Peyer's patch (tissue), 4 donors: ENCODE results near the gene DPF3. TPM values are rescaled to one million over a fixed set of nuclear protein-coding genes. Genes with fewer than 3 reads are reported as not detected.

Experiments used
- DNase-seq, 3 donors: peaks; one replicate each; pipeline ENCODE4 v3.0.0-alpha.2; 2017 to 2019
- H3K27ac ChIP-seq, 4 donors: fragments of 200-600 bp; sonication (generic); one replicate each; pipeline ENCODE4 v1.5.1; 2016 to 2019
- H3K27me3 ChIP-seq, 2 donors: fragments of 200-600 bp; sonication (generic); one replicate each; pipeline ENCODE4 v1.5.1; 2019
- H3K36me3 ChIP-seq, 3 donors: fragments of 200-600 bp; sonication (generic); one replicate each; pipeline ENCODE4 v1.5.1; 2016 to 2019
- H3K4me1 ChIP-seq, 4 donors: fragments of 200-600 bp; sonication (generic); one replicate each; pipeline ENCODE4 v1.5.1; 2016 to 2019
- H3K4me3 ChIP-seq, 4 donors: fragments of 200-600 bp; sonication (generic); 1 replicate in 3 of 4; 2 replicates in 1 of 4; pipeline ENCODE4 v1.5.1; 2016 to 2019; ENCODE audit warnings: mild to moderate bottlenecking in 1 of 4
- H3K9me3 ChIP-seq, 4 donors: fragments of 200-600 bp; sonication (generic); one replicate each; pipeline ENCODE4 v1.5.1; 2016 to 2019; ENCODE audit warnings: mild to moderate bottlenecking in 1 of 4
- POLR2A ChIP-seq, 2 donors: fragments of 450-650 bp; IDR thresholded peaks; one replicate each; pipeline ENCODE4 v1.5.1; 2017; ENCODE audit warnings: antibody characterized with exemption in 2 of 2, mild to moderate bottlenecking in 2 of 2, moderate library complexity in 2 of 2
- total RNA-seq, 4 donors: library from RNA; depleted of rRNA; stranded (reverse); fragments of >200 nt; gene quantifications; one replicate each; pipeline ENCODE4 v1.1.0, GENCODE V29; 2016
- TF ChIP-seq, protein P1 (sequence below), 6 experiments: fragments of 450-650 bp in 4 of 6; fragments of 200-600 bp in 2 of 6; sonication (generic) in 1 of 6; IDR thresholded peaks; one replicate each; pipeline ENCODE4 v1.5.1; 2017 to 2019; ENCODE audit warnings: antibody characterized with exemption in 6 of 6, mild to moderate bottlenecking in 3 of 6, moderate library complexity in 1 of 6

DPF3 gene
- total RNA-seq, 4 donors from 2014 or later: 10.7 to 25.6 (median 17.9) TPM

DNA sequence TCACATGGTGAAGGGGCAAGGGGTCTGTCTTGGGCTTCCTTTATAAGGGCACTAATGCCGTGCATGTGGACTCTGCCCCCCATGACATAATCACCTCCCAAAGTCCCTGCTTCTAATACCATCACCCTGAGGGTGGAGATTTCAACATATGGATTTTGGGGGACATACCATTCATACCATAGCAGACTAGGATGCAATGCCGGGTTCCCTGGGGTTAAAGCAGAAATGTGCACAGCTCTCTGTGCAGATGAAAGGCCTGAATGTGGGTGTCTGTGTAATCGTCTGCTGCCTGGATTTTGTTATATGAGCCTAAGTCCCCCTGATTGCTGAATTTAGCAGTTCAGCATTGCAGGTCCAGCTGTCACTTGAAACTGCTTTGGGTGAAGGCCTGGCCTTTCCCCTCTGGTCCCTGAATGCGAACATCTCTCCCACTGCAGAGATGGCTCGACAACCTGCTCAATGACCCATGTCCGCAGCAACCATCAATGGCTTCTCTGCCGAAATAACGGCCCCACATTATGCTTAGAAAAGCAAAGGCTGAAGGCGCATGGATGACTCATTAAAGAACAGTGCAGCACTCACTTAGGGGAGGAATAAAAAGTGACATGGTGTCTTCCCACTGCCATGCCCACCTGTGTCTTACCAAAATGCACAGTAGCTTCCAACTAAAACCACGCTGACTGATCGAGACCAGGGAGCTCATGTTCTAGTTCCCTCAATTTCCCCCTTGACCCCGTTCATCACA, 286.3 kb downstream of the DPF3 start:
- DNase-seq: no peak
- H3K4me1 ChIP-seq: no peaks in the 10 kb centered on the region
- TF ChIP-seq, protein P1, sequence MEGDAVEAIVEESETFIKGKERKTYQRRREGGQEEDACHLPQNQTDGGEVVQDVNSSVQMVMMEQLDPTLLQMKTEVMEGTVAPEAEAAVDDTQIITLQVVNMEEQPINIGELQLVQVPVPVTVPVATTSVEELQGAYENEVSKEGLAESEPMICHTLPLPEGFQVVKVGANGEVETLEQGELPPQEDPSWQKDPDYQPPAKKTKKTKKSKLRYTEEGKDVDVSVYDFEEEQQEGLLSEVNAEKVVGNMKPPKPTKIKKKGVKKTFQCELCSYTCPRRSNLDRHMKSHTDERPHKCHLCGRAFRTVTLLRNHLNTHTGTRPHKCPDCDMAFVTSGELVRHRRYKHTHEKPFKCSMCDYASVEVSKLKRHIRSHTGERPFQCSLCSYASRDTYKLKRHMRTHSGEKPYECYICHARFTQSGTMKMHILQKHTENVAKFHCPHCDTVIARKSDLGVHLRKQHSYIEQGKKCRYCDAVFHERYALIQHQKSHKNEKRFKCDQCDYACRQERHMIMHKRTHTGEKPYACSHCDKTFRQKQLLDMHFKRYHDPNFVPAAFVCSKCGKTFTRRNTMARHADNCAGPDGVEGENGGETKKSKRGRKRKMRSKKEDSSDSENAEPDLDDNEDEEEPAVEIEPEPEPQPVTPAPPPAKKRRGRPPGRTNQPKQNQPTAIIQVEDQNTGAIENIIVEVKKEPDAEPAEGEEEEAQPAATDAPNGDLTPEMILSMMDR (IDR thresholded peaks at IDR 0.05): no peak
- TF ChIP-seq POLR2A (IDR thresholded peaks at IDR 0.05): no peak
- no peaks in the 10 kb centered on the region for H3K9me3 ChIP-seq
- H3K27ac ChIP-seq: no peak overlapping the region
- H3K27me3 ChIP-seq: no peaks in the 10 kb centered on the region
- H3K36me3 ChIP-seq: no peaks in the 10 kb centered on the region
- H3K4me3 ChIP-seq: no peak overlapping the region

DNA sequence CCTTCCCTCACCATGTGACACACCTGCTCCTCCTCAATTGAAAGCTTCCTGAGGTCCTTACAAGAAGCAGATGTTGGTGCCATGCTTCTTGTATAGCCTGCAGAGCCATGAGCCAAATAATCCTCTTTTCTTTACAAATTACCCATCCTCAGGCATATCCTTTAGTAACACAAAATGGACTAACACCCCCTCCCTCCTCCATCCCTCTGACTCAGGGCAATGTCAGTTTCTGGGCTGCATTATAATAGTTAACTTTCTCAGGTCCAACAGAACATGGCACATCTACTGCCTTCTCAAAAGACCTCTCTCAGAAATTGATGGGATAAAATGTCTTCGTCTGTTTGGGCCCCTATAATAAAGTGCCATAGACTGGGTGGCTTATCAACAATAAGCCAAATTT, 287.0 kb downstream of the DPF3 start:
- Histone ChIP-seq H3K4me1 (no peaks in the 10 kb centered on the region), H3K27me3 (no peaks in the 10 kb centered on the region), H3K4me3 (no peak overlapping the region), H3K27ac (no peak overlapping the region), H3K9me3 (no peaks in the 10 kb centered on the region), H3K36me3 (no peaks in the 10 kb centered on the region)
- no peak for DNase-seq
- no peak for TF ChIP-seq POLR2A (IDR thresholded peaks at IDR 0.05)
- TF ChIP-seq, protein P1 (IDR thresholded peaks at IDR 0.05): no peak

DNA sequence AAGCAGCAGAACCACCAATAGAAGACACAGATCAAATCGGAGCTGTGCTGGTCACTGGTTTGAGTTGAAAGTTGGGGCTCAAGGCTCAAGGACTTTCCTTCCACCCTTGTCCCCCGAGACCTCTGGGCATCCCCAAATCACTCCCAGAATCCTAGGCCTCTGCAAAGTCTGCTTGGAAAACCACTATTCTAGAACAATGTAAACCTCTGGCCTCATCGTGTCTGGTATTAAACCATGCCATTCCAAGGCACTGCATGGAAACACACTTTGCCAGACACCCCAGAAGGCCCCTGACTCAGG, 288.0 kb downstream of the DPF3 start:
- DNase-seq: no peak
- Histone ChIP-seq H3K27me3 (no peaks in the 10 kb centered on the region), H3K27ac (no peak overlapping the region), H3K4me3 (no peak overlapping the region), H3K9me3 (no peaks in the 10 kb centered on the region), H3K4me1 (no peaks in the 10 kb centered on the region), H3K36me3 (no peaks in the 10 kb centered on the region)
- TF ChIP-seq, protein P1 (IDR thresholded peaks at IDR 0.05): no peak
- no peak for TF ChIP-seq POLR2A (IDR thresholded peaks at IDR 0.05)

DNA sequence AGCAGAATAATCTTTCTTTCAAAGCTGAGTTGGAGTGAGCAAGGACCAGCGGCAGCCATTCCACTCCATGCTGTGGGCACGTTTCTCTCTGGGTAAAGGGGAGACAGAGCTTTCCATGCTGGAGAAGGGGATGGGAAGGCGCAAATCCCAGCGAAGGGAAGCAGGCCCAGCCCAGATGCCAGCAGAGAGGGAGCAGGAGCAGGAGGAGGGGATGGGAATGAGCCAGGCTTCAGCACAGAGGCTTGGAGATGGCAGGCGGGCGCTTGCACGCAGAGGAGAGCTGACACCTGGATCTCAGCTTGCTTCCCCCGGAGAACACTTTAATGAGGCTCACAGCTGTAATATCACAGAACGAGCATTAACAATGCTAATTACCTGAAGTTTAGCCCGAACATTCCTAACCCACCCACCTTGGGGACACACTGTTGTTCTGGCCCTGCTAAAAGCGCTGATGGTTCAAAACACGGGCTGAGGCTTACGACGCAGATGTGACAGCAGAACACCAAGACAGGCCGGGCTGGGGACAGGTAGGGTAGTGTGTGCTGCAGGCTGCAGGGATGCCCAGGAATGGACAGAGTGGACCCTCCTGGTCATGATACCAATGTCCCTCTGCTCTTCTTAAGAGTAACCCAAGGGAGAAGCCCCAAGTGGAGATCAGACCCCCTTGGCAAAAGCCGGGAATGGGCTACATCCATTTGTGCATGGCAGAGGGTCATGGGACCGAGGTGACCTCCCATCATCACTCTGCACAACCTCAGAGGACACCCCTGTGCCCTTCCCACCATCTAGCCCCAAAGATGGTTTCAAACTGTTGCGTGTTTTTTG, 288.6 kb downstream of the DPF3 start:
- TF ChIP-seq POLR2A (IDR thresholded peaks at IDR 0.05): no peak
- Histone ChIP-seq H3K4me1 (no peaks in the 10 kb centered on the region), H3K27me3 (no peaks in the 10 kb centered on the region), H3K36me3 (no peaks in the 10 kb centered on the region), H3K4me3 (no peak overlapping the region), H3K27ac (no peak overlapping the region), H3K9me3 (no peaks in the 10 kb centered on the region)
- peak in 1 of 3 donors; percentile 32 for DNase-seq

DNA sequence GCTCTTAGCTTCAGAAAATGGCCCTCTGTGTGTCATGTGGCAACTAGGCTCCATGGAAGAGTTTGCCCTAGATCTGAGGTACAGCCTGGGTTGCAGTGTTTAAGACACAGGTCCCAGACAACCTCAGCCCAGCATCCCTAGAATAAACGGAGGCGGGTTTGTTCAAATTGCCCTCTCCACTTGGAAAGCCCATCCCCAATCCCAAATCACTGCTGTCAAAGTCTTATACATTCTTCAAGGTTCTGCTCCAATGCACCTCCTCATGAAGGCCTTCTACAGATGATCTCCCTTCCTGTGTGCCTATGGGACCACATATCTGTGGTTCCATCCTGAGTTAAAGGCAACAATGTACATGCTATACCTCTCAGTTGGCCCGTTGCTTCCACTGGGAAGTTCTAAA, 289.8 kb downstream of the DPF3 start:
- Histone ChIP-seq H3K27me3 (no peaks in the 10 kb centered on the region), H3K4me1 (no peaks in the 10 kb centered on the region), H3K4me3 (no peak overlapping the region), H3K36me3 (no peaks in the 10 kb centered on the region), H3K9me3 (no peaks in the 10 kb centered on the region), H3K27ac (no peak overlapping the region)
- TF ChIP-seq, protein P1 (IDR thresholded peaks at IDR 0.05): no peak
- no peak for TF ChIP-seq POLR2A (IDR thresholded peaks at IDR 0.05)
- DNase-seq: no peak

DNA sequence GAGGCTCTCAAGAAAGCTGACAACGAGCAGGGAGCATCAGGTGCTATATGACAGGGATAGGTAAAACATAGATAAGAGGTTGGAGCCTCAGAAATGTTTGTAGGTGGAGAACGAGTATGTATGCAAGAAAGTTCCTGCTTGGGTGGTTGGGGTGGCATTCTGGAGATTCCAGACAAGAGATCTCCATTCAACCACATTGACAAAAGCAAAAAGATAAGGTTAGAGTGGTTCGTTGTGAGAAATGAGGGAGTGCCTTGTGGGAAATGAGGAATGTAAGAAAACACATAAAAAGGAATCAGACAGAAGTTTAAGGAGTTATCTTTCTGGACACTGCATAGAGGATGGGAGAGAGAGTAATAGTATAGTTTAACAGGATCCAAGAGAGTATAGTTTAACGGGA, 290.3 kb downstream of the DPF3 start:
- DNase-seq: no peak
- no peaks in the 10 kb centered on the region for H3K4me1 ChIP-seq
- no peaks in the 10 kb centered on the region for H3K9me3 ChIP-seq
- TF ChIP-seq, protein P1 (IDR thresholded peaks at IDR 0.05): no peak
- TF ChIP-seq POLR2A (IDR thresholded peaks at IDR 0.05): no peak
- H3K27me3 ChIP-seq: no peaks in the 10 kb centered on the region
- H3K4me3 ChIP-seq: no peak overlapping the region
- H3K36me3 ChIP-seq: no peaks in the 10 kb centered on the region
- no peak overlapping the region for H3K27ac ChIP-seq
